Measurements from ENCODE around the gene TMEM179. TPM values are rescaled to one million over a fixed set of nuclear protein-coding genes. Genes with fewer than 3 reads are reported as not detected.

The TMEM179 gene
- total RNA-seq, 2 donors from 2014 or later, result 2.6 to 9.6 TPM

DNA sequence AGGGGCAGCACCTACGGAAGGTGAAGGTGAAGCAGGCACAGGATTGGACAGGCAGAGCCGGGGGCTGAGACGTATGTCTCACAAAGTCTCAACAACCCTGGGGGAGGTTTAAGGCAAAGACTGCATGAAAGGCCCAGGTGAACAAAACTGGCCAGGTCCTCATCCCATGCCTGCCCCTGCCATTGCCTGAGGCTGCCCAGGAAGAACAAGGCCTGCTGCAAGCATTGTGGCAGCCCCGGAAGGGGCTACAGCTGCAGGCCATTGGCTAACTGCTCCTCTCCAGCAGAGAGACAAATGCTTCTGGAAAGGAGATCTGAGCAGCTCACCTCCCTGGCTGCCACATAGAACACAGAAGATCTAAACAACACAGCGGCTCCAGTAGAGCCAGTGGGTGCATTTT is 20.4 kb upstream of the TMEM179 start:
- intact Hi-C loops (cut with DNase I), result no loop called here
- Histone ChIP-seq H3K4me1 (no peaks in the 10 kb centered on the region), H3K4me3 (no peak overlapping the region), H3K27me3 (no peaks in the 10 kb centered on the region), H3K36me3 (replicated peaks in 1 of 2; ENCODE audit: insufficient read depth in 1 of 2, low read depth in 2 of 2) (no peaks in the 10 kb centered on the region), H3K9me3 (no peaks in the 10 kb centered on the region), H3K27ac (no peak overlapping the region)
- DNase-seq, result no peak
- 45 to 79% methylated on average over 4 to 5 of the region's 5 CpGs for WGBS, 2 donors
- ATAC-seq, result no peak
- TF ChIP-seq POLR2A (IDR thresholded peaks at IDR 0.05), result no peak
- TF ChIP-seq, protein P1, sequence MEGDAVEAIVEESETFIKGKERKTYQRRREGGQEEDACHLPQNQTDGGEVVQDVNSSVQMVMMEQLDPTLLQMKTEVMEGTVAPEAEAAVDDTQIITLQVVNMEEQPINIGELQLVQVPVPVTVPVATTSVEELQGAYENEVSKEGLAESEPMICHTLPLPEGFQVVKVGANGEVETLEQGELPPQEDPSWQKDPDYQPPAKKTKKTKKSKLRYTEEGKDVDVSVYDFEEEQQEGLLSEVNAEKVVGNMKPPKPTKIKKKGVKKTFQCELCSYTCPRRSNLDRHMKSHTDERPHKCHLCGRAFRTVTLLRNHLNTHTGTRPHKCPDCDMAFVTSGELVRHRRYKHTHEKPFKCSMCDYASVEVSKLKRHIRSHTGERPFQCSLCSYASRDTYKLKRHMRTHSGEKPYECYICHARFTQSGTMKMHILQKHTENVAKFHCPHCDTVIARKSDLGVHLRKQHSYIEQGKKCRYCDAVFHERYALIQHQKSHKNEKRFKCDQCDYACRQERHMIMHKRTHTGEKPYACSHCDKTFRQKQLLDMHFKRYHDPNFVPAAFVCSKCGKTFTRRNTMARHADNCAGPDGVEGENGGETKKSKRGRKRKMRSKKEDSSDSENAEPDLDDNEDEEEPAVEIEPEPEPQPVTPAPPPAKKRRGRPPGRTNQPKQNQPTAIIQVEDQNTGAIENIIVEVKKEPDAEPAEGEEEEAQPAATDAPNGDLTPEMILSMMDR (IDR thresholded peaks at IDR 0.05), result no peak

- intact Hi-C loops (cut with DNase I), result no loop called here
- WGBS, 2 donors, result 47 to 51% methylated on average over 4 of the region's 4 CpGs
- H3K27me3 ChIP-seq, result no peaks in the 10 kb centered on the region
- no peaks in the 10 kb centered on the region for H3K9me3 ChIP-seq
- H3K4me1 ChIP-seq, result no peaks in the 10 kb centered on the region
- ATAC-seq (no peak), DNase-seq (no peak)
- no peak overlapping the region for H3K4me3 ChIP-seq
- no peak overlapping the region for H3K27ac ChIP-seq
- H3K36me3 ChIP-seq (replicated peaks in 1 of 2; ENCODE audit: insufficient read depth in 1 of 2, low read depth in 2 of 2), result no peaks in the 10 kb centered on the region
- TF ChIP-seq POLR2A (IDR thresholded peaks at IDR 0.05), result no peak
- TF ChIP-seq, protein P1 (IDR thresholded peaks at IDR 0.05), result no peak
Observed at GRCh38 chr14:104614126-104614812, 9.7 kb upstream of the TMEM179 start.

DNA sequence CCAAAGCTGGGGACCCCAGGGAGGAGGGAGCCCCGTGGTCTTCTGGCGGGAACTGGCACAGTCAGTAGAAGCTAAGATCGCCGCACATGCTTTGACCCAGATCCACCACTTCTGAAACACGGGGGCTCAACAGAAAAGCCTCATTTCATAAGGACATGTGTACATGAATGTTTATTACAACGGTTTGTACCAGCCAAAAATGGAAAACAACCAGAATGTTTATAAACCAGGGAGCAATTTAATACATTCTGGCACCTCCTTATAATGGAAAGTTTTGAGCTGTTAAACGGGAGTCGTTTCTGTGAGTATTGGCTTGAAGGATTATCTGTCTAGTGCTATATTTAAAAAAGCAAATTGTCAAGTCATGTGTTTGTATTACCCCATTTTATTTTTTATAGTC is 7.3 kb upstream of the TMEM179 start:
- H3K27me3 ChIP-seq, result no peaks in the 10 kb centered on the region
- intact Hi-C loops (cut with DNase I), result no loop called here
- no peak for TF ChIP-seq POLR2A (IDR thresholded peaks at IDR 0.05)
- TF ChIP-seq, protein P1 (IDR thresholded peaks at IDR 0.05), result no peak
- H3K9me3 ChIP-seq, result no peaks in the 10 kb centered on the region
- 55 to 57% methylated on average over 8 of the region's 8 CpGs for WGBS, 2 donors
- ATAC-seq, result no peak
- no peak for DNase-seq
- no peaks in the 10 kb centered on the region for H3K36me3 ChIP-seq (replicated peaks in 1 of 2; ENCODE audit: insufficient read depth in 1 of 2, low read depth in 2 of 2)
- no peaks in the 10 kb centered on the region for H3K4me1 ChIP-seq
- H3K27ac ChIP-seq, result no peak overlapping the region
- no peak overlapping the region for H3K4me3 ChIP-seq

- ATAC-seq (no peak), DNase-seq (no peak)
- H3K36me3 ChIP-seq (replicated peaks in 1 of 2; ENCODE audit: insufficient read depth in 1 of 2, low read depth in 2 of 2), result no peaks in the 10 kb centered on the region
- intact Hi-C loops (cut with DNase I), result no loop called here
- H3K9me3 ChIP-seq, result no peaks in the 10 kb centered on the region
- H3K4me3 ChIP-seq, result no peak overlapping the region
- H3K27ac ChIP-seq, result no peak overlapping the region
- WGBS, 2 donors, result 55 to 61% methylated on average over 4 of the region's 4 CpGs
- H3K4me1 ChIP-seq, result no peaks in the 10 kb centered on the region
- H3K27me3 ChIP-seq, result no peaks in the 10 kb centered on the region
- TF ChIP-seq, protein P1 (IDR thresholded peaks at IDR 0.05), result no peak
- no peak for TF ChIP-seq POLR2A (IDR thresholded peaks at IDR 0.05)
Observed at GRCh38 chr14:104610749-104611310, 6.3 kb upstream of the TMEM179 start.

GRCh38 chr14:104609666-104610065 is 5.1 kb upstream of the TMEM179 start:
- no peak for ATAC-seq
- H3K4me1 ChIP-seq, result no peaks in the 10 kb centered on the region
- TF ChIP-seq, protein P1 (IDR thresholded peaks at IDR 0.05), result no peak
- no peak for TF ChIP-seq POLR2A (IDR thresholded peaks at IDR 0.05)
- H3K27ac ChIP-seq, result no peak overlapping the region
- peaks cover 0 to 8% of the 10 kb centered on the region in 2 donors for H3K27me3 ChIP-seq
- H3K4me3 ChIP-seq, result no peak overlapping the region
- H3K36me3 ChIP-seq (replicated peaks in 1 of 2; ENCODE audit: insufficient read depth in 1 of 2, low read depth in 2 of 2), result no peaks in the 10 kb centered on the region
- DNase-seq, result no peak
- no peaks in the 10 kb centered on the region for H3K9me3 ChIP-seq
- intact Hi-C loops (cut with DNase I), result no loop called here
- 55 to 70% methylated on average over 7 of the region's 7 CpGs for WGBS, 2 donors
